ENCODE results near the gene KRTAP4-12.
"Not testable (repeated sequence)": the region's sequence is repeated elsewhere in the genome, so short reads cannot be mapped to it uniquely, and the experiment has no call there.

KRTAP4-12 gene

GRCh38 chr17:41123991-41124371, at the start of gene KRTAP4-12:
Gene KRTAP4-12, minus strand, starts transcription at chr17:41124182. Its CDS starts 60 bp downstream, at chr17:41124122.
- not testable (repeated sequence) for H3K36me3 ChIP-seq (ENCODE audit: control insufficient read depth in 2 of 2, insufficient read depth in 2 of 2, low read length in 2 of 2); H3K27ac ChIP-seq (ENCODE audit: low read depth in 2 of 2, low read length in 2 of 2); H3K9me3 ChIP-seq (ENCODE audit: control insufficient read depth in 2 of 2, low read length in 2 of 2); H3K9ac ChIP-seq (ENCODE audit: low read depth in 1 of 2, low read length in 2 of 2); H3K4me3 ChIP-seq (ENCODE audit: low read length in 2 of 2); H3K27me3 ChIP-seq (ENCODE audit: control insufficient read depth in 2 of 2, insufficient read depth in 2 of 2, low read length in 2 of 2); H3K4me1 ChIP-seq (ENCODE audit: control insufficient read depth in 2 of 2, insufficient read depth in 2 of 2, low read length in 2 of 2)

- no peak overlapping the region for H3K27ac ChIP-seq (ENCODE audit: low read depth in 2 of 2, low read length in 2 of 2)
- H3K4me1 ChIP-seq (ENCODE audit: control insufficient read depth in 2 of 2, insufficient read depth in 2 of 2, low read length in 2 of 2): no peaks in the 10 kb centered on the region
- no peaks in the 10 kb centered on the region for H3K9me3 ChIP-seq (ENCODE audit: control insufficient read depth in 2 of 2, low read length in 2 of 2)
- no peak overlapping the region for H3K4me3 ChIP-seq (ENCODE audit: low read length in 2 of 2)
- peaks cover 3 to 4% of the 10 kb centered on the region in 2 donors for H3K27me3 ChIP-seq (ENCODE audit: control insufficient read depth in 2 of 2, insufficient read depth in 2 of 2, low read length in 2 of 2)
- H3K9ac ChIP-seq (ENCODE audit: low read depth in 1 of 2, low read length in 2 of 2): no peak overlapping the region
- H3K36me3 ChIP-seq (ENCODE audit: control insufficient read depth in 2 of 2, insufficient read depth in 2 of 2, low read length in 2 of 2): no peaks in the 10 kb centered on the region
These were observed 47.9 kb upstream of the KRTAP4-12 start for GRCh38 chr17:41171886-41172285.

- no peak within 1 kb of the TSS for H3K4me3 ChIP-seq (ENCODE audit: low read length in 2 of 2)
- no peaks in the 10 kb centered on the region for H3K4me1 ChIP-seq (ENCODE audit: control insufficient read depth in 2 of 2, insufficient read depth in 2 of 2, low read length in 2 of 2)
- H3K27me3 ChIP-seq (ENCODE audit: control insufficient read depth in 2 of 2, insufficient read depth in 2 of 2, low read length in 2 of 2): peaks cover 0 to 3% of the 10 kb centered on the region in 2 donors
- H3K27ac ChIP-seq (ENCODE audit: low read depth in 2 of 2, low read length in 2 of 2): no peak within 1 kb of the TSS
- H3K9me3 ChIP-seq (ENCODE audit: control insufficient read depth in 2 of 2, low read length in 2 of 2): no peaks in the 10 kb centered on the region
- H3K36me3 ChIP-seq (ENCODE audit: control insufficient read depth in 2 of 2, insufficient read depth in 2 of 2, low read length in 2 of 2): no peaks in the 10 kb centered on the region
- no peak within 1 kb of the TSS for H3K9ac ChIP-seq (ENCODE audit: low read depth in 1 of 2, low read length in 2 of 2)
These were observed 44.1 kb upstream of the KRTAP4-12 start, which contains the start of gene KRTAP4-3 for GRCh38 chr17:41168121-41168520. Gene KRTAP4-3, minus strand, starts transcription at chr17:41168221. Its CDS starts 49 bp downstream, at chr17:41168172.

GRCh38 chr17:41167561-41167960, 43.6 kb upstream of the KRTAP4-12 start:
- Histone ChIP-seq H3K27me3 (ENCODE audit: control insufficient read depth in 2 of 2, insufficient read depth in 2 of 2, low read length in 2 of 2) (peaks cover 0 to 3% of the 10 kb centered on the region in 2 donors), H3K36me3 (ENCODE audit: control insufficient read depth in 2 of 2, insufficient read depth in 2 of 2, low read length in 2 of 2) (no peaks in the 10 kb centered on the region), H3K27ac (ENCODE audit: low read depth in 2 of 2, low read length in 2 of 2) (no peak overlapping the region), H3K4me3 (ENCODE audit: low read length in 2 of 2) (no peak overlapping the region), H3K4me1 (ENCODE audit: control insufficient read depth in 2 of 2, insufficient read depth in 2 of 2, low read length in 2 of 2) (no peaks in the 10 kb centered on the region), H3K9ac (ENCODE audit: low read depth in 1 of 2, low read length in 2 of 2) (no peak overlapping the region), H3K9me3 (ENCODE audit: control insufficient read depth in 2 of 2, low read length in 2 of 2) (no peaks in the 10 kb centered on the region)

GRCh38 chr17:41163828-41164227, 39.8 kb upstream of the KRTAP4-12 start:
- Histone ChIP-seq H3K9me3 (ENCODE audit: control insufficient read depth in 2 of 2, low read length in 2 of 2) (no peaks in the 10 kb centered on the region), H3K4me3 (ENCODE audit: low read length in 2 of 2) (no peak overlapping the region), H3K27me3 (ENCODE audit: control insufficient read depth in 2 of 2, insufficient read depth in 2 of 2, low read length in 2 of 2) (peaks cover 0 to 3% of the 10 kb centered on the region in 2 donors), H3K9ac (ENCODE audit: low read depth in 1 of 2, low read length in 2 of 2) (no peak overlapping the region), H3K36me3 (ENCODE audit: control insufficient read depth in 2 of 2, insufficient read depth in 2 of 2, low read length in 2 of 2) (no peaks in the 10 kb centered on the region), H3K27ac (ENCODE audit: low read depth in 2 of 2, low read length in 2 of 2) (no peak overlapping the region), H3K4me1 (ENCODE audit: control insufficient read depth in 2 of 2, insufficient read depth in 2 of 2, low read length in 2 of 2) (no peaks in the 10 kb centered on the region)

GRCh38 chr17:41160648-41161047, 36.7 kb upstream of the KRTAP4-12 start, which contains the start of gene KRTAP4-4:
Gene KRTAP4-4, minus strand, starts transcription at chr17:41160748. Its CDS starts 57 bp downstream, at chr17:41160691.
- Histone ChIP-seq H3K36me3 (ENCODE audit: control insufficient read depth in 2 of 2, insufficient read depth in 2 of 2, low read length in 2 of 2) (no peaks in the 10 kb centered on the region), H3K4me1 (ENCODE audit: control insufficient read depth in 2 of 2, insufficient read depth in 2 of 2, low read length in 2 of 2) (no peaks in the 10 kb centered on the region), H3K9ac (ENCODE audit: low read depth in 1 of 2, low read length in 2 of 2) (no peak within 1 kb of the TSS), H3K4me3 (ENCODE audit: low read length in 2 of 2) (no peak within 1 kb of the TSS), H3K9me3 (ENCODE audit: control insufficient read depth in 2 of 2, low read length in 2 of 2) (no peaks in the 10 kb centered on the region), H3K27ac (ENCODE audit: low read depth in 2 of 2, low read length in 2 of 2) (no peak within 1 kb of the TSS), H3K27me3 (ENCODE audit: control insufficient read depth in 2 of 2, insufficient read depth in 2 of 2, low read length in 2 of 2) (peaks cover 0 to 3% of the 10 kb centered on the region in 2 donors)

GRCh38 chr17:41160190-41160589, 36.2 kb upstream of the KRTAP4-12 start:
- not testable (repeated sequence) for H3K9ac ChIP-seq (ENCODE audit: low read depth in 1 of 2, low read length in 2 of 2); H3K4me3 ChIP-seq (ENCODE audit: low read length in 2 of 2); H3K27me3 ChIP-seq (ENCODE audit: control insufficient read depth in 2 of 2, insufficient read depth in 2 of 2, low read length in 2 of 2); H3K27ac ChIP-seq (ENCODE audit: low read depth in 2 of 2, low read length in 2 of 2); H3K4me1 ChIP-seq (ENCODE audit: control insufficient read depth in 2 of 2, insufficient read depth in 2 of 2, low read length in 2 of 2); H3K9me3 ChIP-seq (ENCODE audit: control insufficient read depth in 2 of 2, low read length in 2 of 2); H3K36me3 ChIP-seq (ENCODE audit: control insufficient read depth in 2 of 2, insufficient read depth in 2 of 2, low read length in 2 of 2)

GRCh38 chr17:41153856-41154255, 29.9 kb upstream of the KRTAP4-12 start:
- peaks cover 2 to 3% of the 10 kb centered on the region in 2 donors for H3K27me3 ChIP-seq (ENCODE audit: control insufficient read depth in 2 of 2, insufficient read depth in 2 of 2, low read length in 2 of 2)
- H3K9ac ChIP-seq (ENCODE audit: low read depth in 1 of 2, low read length in 2 of 2): no peak overlapping the region
- H3K9me3 ChIP-seq (ENCODE audit: control insufficient read depth in 2 of 2, low read length in 2 of 2): no peaks in the 10 kb centered on the region
- H3K4me3 ChIP-seq (ENCODE audit: low read length in 2 of 2): no peak overlapping the region
- no peak overlapping the region for H3K27ac ChIP-seq (ENCODE audit: low read depth in 2 of 2, low read length in 2 of 2)
- H3K4me1 ChIP-seq (ENCODE audit: control insufficient read depth in 2 of 2, insufficient read depth in 2 of 2, low read length in 2 of 2): no peaks in the 10 kb centered on the region
- H3K36me3 ChIP-seq (ENCODE audit: control insufficient read depth in 2 of 2, insufficient read depth in 2 of 2, low read length in 2 of 2): no peaks in the 10 kb centered on the region

GRCh38 chr17:41151525-41151924, 27.5 kb upstream of the KRTAP4-12 start:
- no peak overlapping the region for H3K9ac ChIP-seq (ENCODE audit: low read depth in 1 of 2, low read length in 2 of 2)
- peaks cover 2 to 3% of the 10 kb centered on the region in 2 donors for H3K27me3 ChIP-seq (ENCODE audit: control insufficient read depth in 2 of 2, insufficient read depth in 2 of 2, low read length in 2 of 2)

GRCh38 chr17:41150026-41150425, 26.0 kb upstream of the KRTAP4-12 start:
- Histone ChIP-seq H3K36me3 (ENCODE audit: control insufficient read depth in 2 of 2, insufficient read depth in 2 of 2, low read length in 2 of 2) (no peaks in the 10 kb centered on the region), H3K9me3 (ENCODE audit: control insufficient read depth in 2 of 2, low read length in 2 of 2) (no peaks in the 10 kb centered on the region), H3K27me3 (ENCODE audit: control insufficient read depth in 2 of 2, insufficient read depth in 2 of 2, low read length in 2 of 2) (peaks cover 2 to 3% of the 10 kb centered on the region in 2 donors), H3K4me3 (ENCODE audit: low read length in 2 of 2) (no peak overlapping the region), H3K9ac (ENCODE audit: low read depth in 1 of 2, low read length in 2 of 2) (no peak overlapping the region), H3K4me1 (ENCODE audit: control insufficient read depth in 2 of 2, insufficient read depth in 2 of 2, low read length in 2 of 2) (no peaks in the 10 kb centered on the region), H3K27ac (ENCODE audit: low read depth in 2 of 2, low read length in 2 of 2) (no peak overlapping the region)

More at GRCh38 chr17:41151525-41151924, 27.5 kb upstream of the KRTAP4-12 start:
- no peak overlapping the region for H3K4me3 ChIP-seq (ENCODE audit: low read length in 2 of 2)
- no peaks in the 10 kb centered on the region for H3K36me3 ChIP-seq (ENCODE audit: control insufficient read depth in 2 of 2, insufficient read depth in 2 of 2, low read length in 2 of 2)
- H3K9me3 ChIP-seq (ENCODE audit: control insufficient read depth in 2 of 2, low read length in 2 of 2): no peaks in the 10 kb centered on the region
- H3K27ac ChIP-seq (ENCODE audit: low read depth in 2 of 2, low read length in 2 of 2): no peak overlapping the region
- H3K4me1 ChIP-seq (ENCODE audit: control insufficient read depth in 2 of 2, insufficient read depth in 2 of 2, low read length in 2 of 2): no peaks in the 10 kb centered on the region

- Histone ChIP-seq H3K27ac (ENCODE audit: low read depth in 2 of 2, low read length in 2 of 2) (no peak within 1 kb of the TSS), H3K27me3 (ENCODE audit: control insufficient read depth in 2 of 2, insufficient read depth in 2 of 2, low read length in 2 of 2) (peaks cover 2 to 3% of the 10 kb centered on the region in 2 donors), H3K4me3 (ENCODE audit: low read length in 2 of 2) (no peak within 1 kb of the TSS), H3K36me3 (ENCODE audit: control insufficient read depth in 2 of 2, insufficient read depth in 2 of 2, low read length in 2 of 2) (no peaks in the 10 kb centered on the region), H3K4me1 (ENCODE audit: control insufficient read depth in 2 of 2, insufficient read depth in 2 of 2, low read length in 2 of 2) (no peaks in the 10 kb centered on the region), H3K9me3 (ENCODE audit: control insufficient read depth in 2 of 2, low read length in 2 of 2) (no peaks in the 10 kb centered on the region), H3K9ac (ENCODE audit: low read depth in 1 of 2, low read length in 2 of 2) (no peak within 1 kb of the TSS)
These were observed 25.6 kb upstream of the KRTAP4-12 start, which contains the start of gene KRTAP4-5 for GRCh38 chr17:41149652-41149985. Gene KRTAP4-5, minus strand, starts transcription at chr17:41149825. Its CDS starts 58 bp downstream, at chr17:41149767.
